ENCODE measurements around the gene ERBB2. TPM values are rescaled to one million over a fixed set of nuclear protein-coding genes. Genes with fewer than 3 reads are reported as not detected.

ERBB2 gene
- total and polyA plus RNA-seq, 9 of the 15 experiments (the other 6 are each of a cell fraction or from before 2014, with no cell fraction given) = 0.74 to 5.6 (median 3.3) TPM

GRCh38 chr17:39687546-39688474 is 12.1 kb upstream of the ERBB2 start, which contains the start of gene PGAP3 (continued):
- TF ChIP-seq ZNF583 (CRISPR knock-in tag; IDR thresholded peaks at IDR 0.05) = peak; percentile 47; the same call in 1 of the 2 replicates
- TF ChIP-seq NCOA4 (IDR thresholded peaks at IDR 0.05; ENCODE audit: partially characterized antibody) = no peak
- TF ChIP-seq EGR1 (conservative IDR thresholded peaks at IDR 0.05) = peak; percentile 57
- no peak for TF ChIP-seq ZHX1 (conservative IDR thresholded peaks at IDR 0.05; ENCODE audit: low read length)
- no peak for TF ChIP-seq HMG20B (CRISPR knock-in tag; IDR thresholded peaks at IDR 0.05)
- TF ChIP-seq JUND (IDR thresholded peaks at IDR 0.05; ENCODE audit: borderline replicate concordance, low read depth, low read length) = peak; percentile 10; the same call in 1 of the 2 replicates
- TF ChIP-seq JUND (tag; IDR thresholded peaks at IDR 0.05; ENCODE audit: borderline replicate concordance, low read depth, low read length) = no peak
- TF ChIP-seq ZNF318 (IDR thresholded peaks at IDR 0.05; ENCODE audit: borderline replicate concordance in 1 of 2, low read depth in 1 of 2) = no peak
- TF ChIP-seq, protein P1, sequence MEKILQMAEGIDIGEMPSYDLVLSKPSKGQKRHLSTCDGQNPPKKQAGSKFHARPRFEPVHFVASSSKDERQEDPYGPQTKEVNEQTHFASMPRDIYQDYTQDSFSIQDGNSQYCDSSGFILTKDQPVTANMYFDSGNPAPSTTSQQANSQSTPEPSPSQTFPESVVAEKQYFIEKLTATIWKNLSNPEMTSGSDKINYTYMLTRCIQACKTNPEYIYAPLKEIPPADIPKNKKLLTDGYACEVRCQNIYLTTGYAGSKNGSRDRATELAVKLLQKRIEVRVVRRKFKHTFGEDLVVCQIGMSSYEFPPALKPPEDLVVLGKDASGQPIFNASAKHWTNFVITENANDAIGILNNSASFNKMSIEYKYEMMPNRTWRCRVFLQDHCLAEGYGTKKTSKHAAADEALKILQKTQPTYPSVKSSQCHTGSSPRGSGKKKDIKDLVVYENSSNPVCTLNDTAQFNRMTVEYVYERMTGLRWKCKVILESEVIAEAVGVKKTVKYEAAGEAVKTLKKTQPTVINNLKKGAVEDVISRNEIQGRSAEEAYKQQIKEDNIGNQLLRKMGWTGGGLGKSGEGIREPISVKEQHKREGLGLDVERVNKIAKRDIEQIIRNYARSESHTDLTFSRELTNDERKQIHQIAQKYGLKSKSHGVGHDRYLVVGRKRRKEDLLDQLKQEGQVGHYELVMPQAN (IDR thresholded peaks at IDR 0.05; ENCODE audit: borderline replicate concordance) = 0 out of 2 replicates have a peak, but pooled peaks have one; percentile 58
- no peak for TF ChIP-seq ZZZ3 (IDR thresholded peaks at IDR 0.05)
- TF ChIP-seq ZNF436 (CRISPR knock-in tag; IDR thresholded peaks at IDR 0.05) = no peak
- TF ChIP-seq SMAD4 (CRISPR knock-in tag; conservative IDR thresholded peaks at IDR 0.05) = peak; percentile 59
- no peak for TF ChIP-seq RCOR1 (IDR thresholded peaks at IDR 0.05; ENCODE audit: borderline replicate concordance in 1 of 2, low read depth in 2 of 2, low read length in 2 of 2)
